Kidney (tissue), 14 donors: ENCODE data around the gene MAP4. TPM values are rescaled to one million over a fixed set of nuclear protein-coding genes. Genes with fewer than 3 reads are reported as not detected.

Experiments
- DNase-seq, 5 donors: peaks; one replicate each; pipeline ENCODE4 v3.0.0-alpha.2; 2013 to 2020
- FAIRE-seq: peaks from 2 replicates; lab custom pipeline; 2012; peaks lifted over from hg19 to GRCh38; lab: Jason Lieb, UNC
- H3K27ac ChIP-seq, 2 donors: one replicate each; pipeline ENCODE4 v1.7.0; 2013; ENCODE audit warnings: low read depth in 2 of 2, low read length in 2 of 2, inconsistent platforms in 1 of 2
- H3K27me3 ChIP-seq: one replicate; pipeline ENCODE4 v1.7.1; 2013; ENCODE audit warnings: low read length, inconsistent platforms; ENCODE audit not compliant: control insufficient read depth, insufficient read depth
- H3K36me3 ChIP-seq, 3 donors: one replicate each; pipeline versions ENCODE4 v1.7.0 to v1.7.1; 2013; ENCODE audit warnings: low read length in 3 of 3, control low read depth in 1 of 3, inconsistent platforms in 1 of 3; ENCODE audit not compliant: insufficient read depth in 3 of 3, control insufficient read depth in 2 of 3
- H3K4me1 ChIP-seq, 3 donors: one replicate each; pipeline versions ENCODE4 v1.7.0 to v1.7.1; 2013; ENCODE audit warnings: low read length in 3 of 3, inconsistent platforms in 1 of 3, low read depth in 1 of 3; ENCODE audit not compliant: control insufficient read depth in 2 of 3, insufficient read depth in 2 of 3
- H3K4me3 ChIP-seq, 3 donors: one replicate each; pipeline versions ENCODE4 v1.7.0 to v1.8.1; 2013; ENCODE audit warnings: low read length in 3 of 3, control low read depth in 1 of 3, inconsistent platforms in 1 of 3
- H3K9ac ChIP-seq, 3 donors: one replicate each; pipeline versions ENCODE4 v1.7.0 to v1.7.1; 2013; ENCODE audit warnings: low read length in 3 of 3, control low read depth in 1 of 3, inconsistent platforms in 1 of 3
- H3K9me3 ChIP-seq, 3 donors: one replicate each; pipeline versions ENCODE4 v1.7.0 to v1.7.1; 2013; ENCODE audit warnings: low read length in 3 of 3, control low read depth in 1 of 3, inconsistent platforms in 1 of 3; ENCODE audit not compliant: control insufficient read depth in 2 of 3, insufficient read depth in 1 of 3
- intact Hi-C: fragments of 100-400 bp; cut with DNase I; formaldehyde crosslinking; loops from one replicate; pipeline ENCODE4 v1.11.1; 2022
- polyA plus RNA-seq: library from polyadenylated mRNA; stranded (reverse); fragments of 350-450 nt; fragmentation: Illumina TruSeq; extraction: RNeasy Lipid Tissue Mini Kit (QIAGEN cat#74804); gene quantifications from one replicate; pipeline ENCODE4 v1.2.3, GENCODE V29; 2014; ENCODE audit warnings: low read depth, low replicate concordance; ENCODE audit not compliant: insufficient read depth
- total RNA-seq: library from RNA; stranded (reverse); fragmentation: NEBNext Ultra II Directional; extraction: Animal tissue kit (Norgen Biotek cat#: 25700); gene quantifications from one replicate; pipeline ENCODE4 v1.2.1, GENCODE V29; 2021
- TF ChIP-seq, protein P1 (sequence below): IDR thresholded peaks from 3 replicates; pipeline ENCODE4 v1.5.1; 2012; ENCODE audit warnings: mild to moderate bottlenecking, moderate library complexity, borderline replicate concordance; ENCODE audit not compliant: insufficient read depth; ENCODE audit errors: extremely low read depth
- donor health status: control.
- donor health status: control.
- donor health status: control.
- donor health status: control.
- donor health status: control.
- donor health status: DM: yes; HTN: yes; CAD: no.
- donor health status: Normal renal cell carcinoma (clear cell type).

Gene MAP4
- total and polyA plus RNA-seq, 2 donors from 2014 or later: 69.6 to 239 TPM

DNA sequence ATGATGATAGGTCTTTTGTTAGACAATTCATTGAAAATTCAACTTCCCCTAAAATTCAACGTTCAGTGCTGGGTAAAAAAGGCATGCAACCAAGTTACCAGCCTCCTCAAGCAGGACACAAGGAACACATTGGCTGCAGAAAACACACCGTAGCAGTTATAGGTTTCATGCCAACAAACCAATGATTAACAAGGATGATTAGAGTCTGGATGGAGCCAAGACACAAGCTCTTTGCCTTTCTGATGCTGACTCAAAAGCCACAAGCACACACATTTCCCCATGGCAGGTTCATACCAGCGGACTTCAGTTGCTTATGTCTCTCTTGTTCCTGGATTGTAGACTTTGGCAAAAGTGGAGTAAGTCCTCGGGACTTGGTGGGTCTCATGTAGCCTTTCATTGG lies 107.5 kb downstream of the MAP4 start:
- peaks cover 4 to 15% (median 5%) of the 10 kb centered on the region in 3 donors for H3K36me3 ChIP-seq
- H3K27me3 ChIP-seq: no peaks in the 10 kb centered on the region
- intact Hi-C loops: no loop called here
- TF ChIP-seq, protein P1, sequence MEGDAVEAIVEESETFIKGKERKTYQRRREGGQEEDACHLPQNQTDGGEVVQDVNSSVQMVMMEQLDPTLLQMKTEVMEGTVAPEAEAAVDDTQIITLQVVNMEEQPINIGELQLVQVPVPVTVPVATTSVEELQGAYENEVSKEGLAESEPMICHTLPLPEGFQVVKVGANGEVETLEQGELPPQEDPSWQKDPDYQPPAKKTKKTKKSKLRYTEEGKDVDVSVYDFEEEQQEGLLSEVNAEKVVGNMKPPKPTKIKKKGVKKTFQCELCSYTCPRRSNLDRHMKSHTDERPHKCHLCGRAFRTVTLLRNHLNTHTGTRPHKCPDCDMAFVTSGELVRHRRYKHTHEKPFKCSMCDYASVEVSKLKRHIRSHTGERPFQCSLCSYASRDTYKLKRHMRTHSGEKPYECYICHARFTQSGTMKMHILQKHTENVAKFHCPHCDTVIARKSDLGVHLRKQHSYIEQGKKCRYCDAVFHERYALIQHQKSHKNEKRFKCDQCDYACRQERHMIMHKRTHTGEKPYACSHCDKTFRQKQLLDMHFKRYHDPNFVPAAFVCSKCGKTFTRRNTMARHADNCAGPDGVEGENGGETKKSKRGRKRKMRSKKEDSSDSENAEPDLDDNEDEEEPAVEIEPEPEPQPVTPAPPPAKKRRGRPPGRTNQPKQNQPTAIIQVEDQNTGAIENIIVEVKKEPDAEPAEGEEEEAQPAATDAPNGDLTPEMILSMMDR: no peak
- FAIRE-seq (no peak), DNase-seq (no peak)
- no peaks in the 10 kb centered on the region for H3K9me3 ChIP-seq
- H3K27ac ChIP-seq: no peak overlapping the region
- no peak overlapping the region for H3K4me3 ChIP-seq
- peaks cover 0 to 5% (median 0%) of the 10 kb centered on the region in 3 donors for H3K4me1 ChIP-seq
- H3K9ac ChIP-seq: no peak overlapping the region

DNA sequence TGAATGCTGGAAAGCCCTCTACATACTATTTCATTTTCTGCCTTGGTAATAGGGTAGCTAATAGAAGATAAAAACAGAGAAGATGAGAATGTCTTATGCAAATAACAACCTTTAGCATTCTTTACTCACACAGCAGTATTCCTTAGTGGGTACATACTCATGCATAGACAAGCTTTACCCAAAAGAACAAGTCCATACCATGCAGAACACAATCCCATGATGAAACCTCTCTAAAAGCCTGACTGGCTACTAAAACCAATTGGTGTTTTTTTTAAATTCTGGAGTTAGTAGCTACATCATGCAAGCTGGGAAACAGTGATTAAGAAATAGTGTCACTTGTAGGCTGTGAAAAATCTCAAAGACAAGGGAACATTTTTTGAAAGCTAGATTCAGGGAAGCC lies 108.4 kb downstream of the MAP4 start:
- H3K4me3 ChIP-seq: no peak overlapping the region
- intact Hi-C loops: no loop called here
- H3K9ac ChIP-seq: no peak overlapping the region
- H3K4me1 ChIP-seq: peaks cover 0 to 5% (median 0%) of the 10 kb centered on the region in 3 donors
- TF ChIP-seq, protein P1: no peak
- FAIRE-seq (no peak), DNase-seq (no peak)
- no peak overlapping the region for H3K27ac ChIP-seq
- no peaks in the 10 kb centered on the region for H3K27me3 ChIP-seq
- H3K9me3 ChIP-seq: no peaks in the 10 kb centered on the region
- peaks cover 3 to 11% (median 4%) of the 10 kb centered on the region in 3 donors for H3K36me3 ChIP-seq

DNA sequence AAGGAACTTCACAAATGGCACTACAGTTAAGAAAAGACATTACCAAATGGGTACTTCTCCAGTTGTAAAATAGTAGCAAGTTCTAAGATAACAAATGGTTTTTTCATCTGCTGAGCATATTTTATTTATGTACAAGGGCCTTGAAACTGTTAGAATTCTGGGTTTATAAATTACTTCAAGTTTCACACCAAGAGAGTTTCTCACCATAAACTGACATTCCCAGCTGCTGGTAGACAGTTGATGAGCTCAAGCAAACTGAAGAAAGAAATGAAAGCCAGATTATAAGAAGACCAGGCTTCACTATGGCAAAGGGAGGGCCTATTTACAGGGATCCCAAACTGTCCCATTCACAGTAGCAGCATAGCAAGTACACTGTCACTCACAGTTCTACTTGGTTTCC lies 113.5 kb downstream of the MAP4 start:
- Histone ChIP-seq H3K27me3 (no peaks in the 10 kb centered on the region), H3K36me3 (peaks cover 0 to 4% (median 0%) of the 10 kb centered on the region in 3 donors), H3K4me3 (no peak overlapping the region), H3K9me3 (no peaks in the 10 kb centered on the region), H3K27ac (no peak overlapping the region), H3K4me1 (no peaks in the 10 kb centered on the region), H3K9ac (no peak overlapping the region)
- TF ChIP-seq, protein P1: no peak
- intact Hi-C loops: no loop called here
- DNase-seq: no peak
- FAIRE-seq: no peak

DNA sequence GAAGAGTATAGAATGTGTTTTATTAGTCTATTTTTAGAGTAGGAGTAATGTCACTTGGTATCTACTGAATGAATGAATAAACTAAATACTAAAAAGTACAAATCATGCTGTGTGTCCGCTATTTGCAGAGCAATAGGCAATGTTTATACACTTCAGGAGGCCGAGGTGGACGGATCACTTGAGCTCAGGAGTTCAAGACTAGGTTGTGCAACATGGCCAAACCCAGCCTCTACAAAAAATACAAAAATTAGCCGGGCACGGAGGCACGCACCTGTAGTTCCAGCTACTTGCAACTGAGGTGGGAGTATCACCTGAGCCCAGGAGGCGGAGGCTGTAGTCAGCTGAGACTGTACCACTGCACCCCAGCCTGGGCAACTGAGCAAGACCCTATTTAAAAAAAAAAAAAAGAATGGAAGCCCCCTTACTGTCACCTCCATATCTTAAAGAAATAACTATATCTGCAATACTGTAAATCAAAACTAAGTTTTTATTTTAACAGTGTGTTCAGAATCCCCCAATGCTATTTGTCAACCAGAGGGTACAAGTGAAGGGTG lies 114.9 kb downstream of the MAP4 start:
- FAIRE-seq (no peak), DNase-seq (no peak)
- Histone ChIP-seq H3K9me3 (no peaks in the 10 kb centered on the region), H3K27me3 (no peaks in the 10 kb centered on the region), H3K9ac (no peak overlapping the region), H3K36me3 (peaks cover 0 to 4% (median 0%) of the 10 kb centered on the region in 3 donors), H3K4me1 (no peaks in the 10 kb centered on the region), H3K4me3 (no peak overlapping the region), H3K27ac (no peak overlapping the region)
- TF ChIP-seq, protein P1: no peak
- intact Hi-C loops: no loop called here
